ENCODE data around the gene CAGE1. TPM values are rescaled to one million over a fixed set of nuclear protein-coding genes. Genes with fewer than 3 reads are reported as not detected.

Gene CAGE1
- polyA plus RNA-seq (0.03 to 0.04 TPM (median 0.03 TPM) in 3 replicates), polyA minus RNA-seq (not detected in 3 replicates)
- not detected for polyA plus RNA-seq (2011; ENCODE audit: low read depth)
- not detected in 2 replicates for polyA plus RNA-seq (2011; cell fraction: cytosol; rRNA removed)
- 0.08 TPM in 1 of 2 replicates, not detected in the other for polyA plus RNA-seq (2011; cell fraction: nucleus; rRNA removed)
- polyA plus RNA-seq (2012; ENCODE audit: low replicate concordance): 0.05 TPM in 1 of 2 replicates, not detected in the other
- not detected for polyA minus RNA-seq (2011; cell fraction: cytosol; rRNA and poly(A)+ RNA removed)
- polyA minus RNA-seq (2011; cell fraction: nucleus; rRNA and poly(A)+ RNA removed): 0.21 TPM in 1 of 2 replicates, not detected in the other

DNA sequence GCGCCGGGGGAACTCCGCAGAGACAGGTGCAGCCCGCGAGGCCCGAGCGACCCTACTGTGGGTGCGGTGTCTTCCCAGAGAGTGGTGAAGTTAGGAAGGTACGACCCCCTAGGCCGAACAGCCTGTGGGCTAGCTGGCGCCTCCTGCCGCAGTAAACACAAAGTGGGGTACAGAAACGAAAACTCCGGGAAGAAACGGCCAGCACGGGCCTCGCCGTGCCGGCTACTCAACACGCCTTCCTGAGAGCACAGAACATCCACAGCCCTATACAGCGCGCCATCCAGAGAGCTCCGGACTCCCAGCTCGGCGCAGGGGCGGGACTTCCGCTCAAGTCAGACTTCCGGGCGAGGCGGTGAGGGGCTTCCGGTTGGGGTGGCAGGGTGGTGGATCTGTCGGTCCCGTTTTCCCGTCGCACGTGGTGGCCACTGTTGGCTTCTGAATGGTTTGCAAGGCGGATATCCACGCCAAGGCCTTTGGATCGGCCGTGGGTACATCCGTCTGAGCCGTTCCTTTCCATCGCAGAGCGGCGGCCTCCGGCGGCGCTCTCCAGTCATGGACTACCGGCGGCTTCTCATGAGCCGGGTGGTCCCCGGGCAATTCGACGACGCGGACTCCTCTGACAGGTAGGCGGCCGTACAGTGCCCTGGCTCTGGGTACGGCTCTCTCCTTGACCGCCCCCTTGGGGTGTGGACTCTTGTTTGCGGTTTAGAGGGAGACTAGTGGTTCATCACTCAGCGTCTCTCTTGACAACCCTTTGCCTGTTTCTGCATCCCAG is at the start of gene CAGE1, which contains the start of gene RIOK1:
Gene CAGE1, minus strand, starts transcription at position 292 of the 775 bp plus-strand sequence. CDS start 2,569 bp downstream, outside the sequence.
Gene RIOK1, plus strand, starts transcription at position 358 of the 775 bp plus-strand sequence. Its CDS starts 195 bp downstream, at position 553.
- Histone ChIP-seq H4K20me1 (ENCODE audit: control insufficient read depth, extremely low read depth, insufficient read depth, low read length) (peaks cover 2% of the 10 kb centered on the region), H3K9me1 (ENCODE audit: control insufficient read depth, extremely low read depth, insufficient read depth, low read length) (no peaks in the 10 kb centered on the region), H3K9me3 (ENCODE audit: control insufficient read depth, low read depth, low read length) (no peaks in the 10 kb centered on the region), H3K27me3 (ENCODE audit: control insufficient read depth, extremely low read depth, insufficient read depth, low read length) (no peaks in the 10 kb centered on the region), H3K4me2 (ENCODE audit: control insufficient read depth, extremely low read depth, insufficient read depth, low read depth, low read length) (peak within 1 kb of the TSS; percentile 98), H3K79me2 (ENCODE audit: control insufficient read depth, insufficient read depth, low read length) (peaks cover 36% of the 10 kb centered on the region), H3K4me3 (ENCODE audit: control insufficient read depth in 2 of 3, extremely low read depth in 1 of 3, insufficient read depth in 2 of 3, low read depth in 1 of 3, low read length in 3 of 3) (peak within 1 kb of the TSS; percentile 63 to 90 (median 86)), H2AFZ (ENCODE audit: control insufficient read depth, low read length) (peak within 1 kb of the TSS; percentile 94), H3K27ac (ENCODE audit: control insufficient read depth, insufficient read depth, low read length) (peak within 1 kb of the TSS; percentile 72), H3K4me1 (ENCODE audit: control insufficient read depth, extremely low read depth, insufficient read depth, low read length) (peaks cover 21% of the 10 kb centered on the region), H3K36me3 (ENCODE audit: control insufficient read depth in 2 of 2, extremely low read depth in 1 of 2, insufficient read depth in 2 of 2, low read length in 2 of 2) (peaks cover 1 to 7% of the 10 kb centered on the region in 2 experiments), H3K9ac (ENCODE audit: control insufficient read depth, extremely low read depth, insufficient read depth, low read length) (peak within 1 kb of the TSS; percentile 86)
- DNase-seq (ENCODE audit: low read depth, low spot score) (peak; percentile 55), FAIRE-seq (peak; percentile 72)
- dilution Hi-C loops (cut with MboI; ENCODE audit: extremely low pct_ligation_motif_present, low sequenced_read_pairs): no loop called here
- TF ChIP-seq CTCF (optimal IDR thresholded peaks at IDR 0.05 in 1 of 3, IDR thresholded peaks at IDR 0.05 in 1 of 3, conservative IDR thresholded peaks at IDR 0.05 in 1 of 3; ENCODE audit: extremely low read depth in 1 of 3, insufficient read depth in 2 of 3, low read length in 3 of 3): no peak
- no peak for TF ChIP-seq EZH2 (IDR thresholded peaks at IDR 0.05; ENCODE audit: low read length)

GRCh38 chr6:7439228-7439627 is 49.7 kb upstream of the CAGE1 start:
- H2AFZ ChIP-seq (ENCODE audit: control insufficient read depth, low read length): no peak overlapping the region
- dilution Hi-C loops (cut with MboI; ENCODE audit: extremely low pct_ligation_motif_present, low sequenced_read_pairs): no loop called here
- no peaks in the 10 kb centered on the region for H3K36me3 ChIP-seq (ENCODE audit: control insufficient read depth in 2 of 2, extremely low read depth in 1 of 2, insufficient read depth in 2 of 2, low read length in 2 of 2)
- H3K9me3 ChIP-seq (ENCODE audit: control insufficient read depth, low read depth, low read length): no peaks in the 10 kb centered on the region
- DNase-seq (ENCODE audit: low read depth, low spot score) (no peak), FAIRE-seq (no peak)
- TF ChIP-seq EZH2 (IDR thresholded peaks at IDR 0.05; ENCODE audit: low read length) (no peak), CTCF (optimal IDR thresholded peaks at IDR 0.05 in 1 of 3, IDR thresholded peaks at IDR 0.05 in 1 of 3, conservative IDR thresholded peaks at IDR 0.05 in 1 of 3; ENCODE audit: extremely low read depth in 1 of 3, insufficient read depth in 2 of 3, low read length in 3 of 3) (no peak)
- no peaks in the 10 kb centered on the region for H4K20me1 ChIP-seq (ENCODE audit: control insufficient read depth, extremely low read depth, insufficient read depth, low read length)
- no peak overlapping the region for H3K9ac ChIP-seq (ENCODE audit: control insufficient read depth, extremely low read depth, insufficient read depth, low read length)
- no peak overlapping the region for H3K4me2 ChIP-seq (ENCODE audit: control insufficient read depth, extremely low read depth, insufficient read depth, low read depth, low read length)
- no peaks in the 10 kb centered on the region for H3K27me3 ChIP-seq (ENCODE audit: control insufficient read depth, extremely low read depth, insufficient read depth, low read length)
- H3K27ac ChIP-seq (ENCODE audit: control insufficient read depth, insufficient read depth, low read length): no peak overlapping the region
- no peaks in the 10 kb centered on the region for H3K79me2 ChIP-seq (ENCODE audit: control insufficient read depth, insufficient read depth, low read length)
- no peaks in the 10 kb centered on the region for H3K9me1 ChIP-seq (ENCODE audit: control insufficient read depth, extremely low read depth, insufficient read depth, low read length)
- no peak overlapping the region for H3K4me3 ChIP-seq (ENCODE audit: control insufficient read depth in 2 of 3, extremely low read depth in 1 of 3, insufficient read depth in 2 of 3, low read depth in 1 of 3, low read length in 3 of 3)
- no peaks in the 10 kb centered on the region for H3K4me1 ChIP-seq (ENCODE audit: control insufficient read depth, extremely low read depth, insufficient read depth, low read length)

Data from keratinocyte (primary cell).